KMS-11 (cell line): ENCODE measurements around the gene MAST4.

Experiments
- H2AFZ ChIP-seq: fragments of 200-600 bp; sonication (generic); 2 replicates; pipeline ENCODE4 v1.6.1; 2016; ENCODE audit warnings: antibody characterized with exemption, mixed run types, low read depth
- H3K27ac ChIP-seq: fragments of 200-600 bp; sonication (generic); 2 replicates; pipeline ENCODE4 v1.6.1; 2016; ENCODE audit warnings: mild to moderate bottlenecking, mixed run types
- H3K27me3 ChIP-seq: fragments of 200-600 bp; sonication (generic); 2 replicates; pipeline ENCODE4 v1.6.1; 2017; ENCODE audit warnings: mild to moderate bottlenecking, low read depth, mixed run types, moderate library complexity; ENCODE audit not compliant: insufficient read depth
- H3K36me3 ChIP-seq: fragments of 200-600 bp; sonication (generic); 2 replicates; pipeline ENCODE4 v1.6.1; 2017; ENCODE audit warnings: mild to moderate bottlenecking, mixed run types; ENCODE audit not compliant: insufficient read depth
- H3K4me1 ChIP-seq: fragments of 200-600 bp; sonication (generic); 2 replicates; pipeline ENCODE4 v1.6.1; 2016; ENCODE audit warnings: mild to moderate bottlenecking, low read depth, mixed run types; ENCODE audit not compliant: poor library complexity, severe bottlenecking
- H3K4me2 ChIP-seq: fragments of 200-600 bp; sonication (generic); 2 replicates; pipeline ENCODE4 v1.7.0; 2016; ENCODE audit warnings: mild to moderate bottlenecking, mixed run types
- H3K4me3 ChIP-seq: fragments of 200-600 bp; sonication (generic); IDR thresholded peaks from 2 replicates; pipeline ENCODE4 v1.6.1; 2017; ENCODE audit warnings: low read depth, low read length, mixed read lengths; ENCODE audit not compliant: insufficient read depth
- H3K79me2 ChIP-seq: fragments of 200-600 bp; sonication (generic); 2 replicates; pipeline ENCODE4 v1.6.1; 2016; ENCODE audit warnings: low read depth, mixed run types; ENCODE audit not compliant: insufficient read depth
- H3K9ac ChIP-seq: fragments of 200-600 bp; sonication (generic); 2 replicates; pipeline ENCODE4 v1.6.1; 2016; ENCODE audit warnings: mild to moderate bottlenecking, mixed run types
- H4K20me1 ChIP-seq: fragments of 200-600 bp; sonication (generic); 2 replicates; pipeline ENCODE4 v1.6.1; 2016; ENCODE audit warnings: mild to moderate bottlenecking, mixed run types; ENCODE audit not compliant: insufficient read depth
- CTCF ChIP-seq: fragments of 200-600 bp; sonication (generic); conservative IDR thresholded peaks from 2 replicates; pipeline ENCODE4 v1.6.1; 2017; ENCODE audit warnings: low read depth, mild to moderate bottlenecking, antibody characterized with exemption, low read length, moderate library complexity, mixed read lengths

Gene MAST4

GRCh38 chr5:67098656-67099055 is 502.5 kb downstream of the MAST4 start:
- H4K20me1 ChIP-seq, result no peaks in the 10 kb centered on the region
- H3K4me1 ChIP-seq, result no peaks in the 10 kb centered on the region
- H3K27me3 ChIP-seq, result no peaks in the 10 kb centered on the region
- TF ChIP-seq CTCF, result no peak
- H3K4me3 ChIP-seq, result no peak overlapping the region
- H3K4me2 ChIP-seq, result no peak overlapping the region
- H3K27ac ChIP-seq, result no peak overlapping the region
- no peaks in the 10 kb centered on the region for H3K36me3 ChIP-seq
- no peaks in the 10 kb centered on the region for H3K79me2 ChIP-seq
- no peak overlapping the region for H3K9ac ChIP-seq
- no peak overlapping the region for H2AFZ ChIP-seq

DNA sequence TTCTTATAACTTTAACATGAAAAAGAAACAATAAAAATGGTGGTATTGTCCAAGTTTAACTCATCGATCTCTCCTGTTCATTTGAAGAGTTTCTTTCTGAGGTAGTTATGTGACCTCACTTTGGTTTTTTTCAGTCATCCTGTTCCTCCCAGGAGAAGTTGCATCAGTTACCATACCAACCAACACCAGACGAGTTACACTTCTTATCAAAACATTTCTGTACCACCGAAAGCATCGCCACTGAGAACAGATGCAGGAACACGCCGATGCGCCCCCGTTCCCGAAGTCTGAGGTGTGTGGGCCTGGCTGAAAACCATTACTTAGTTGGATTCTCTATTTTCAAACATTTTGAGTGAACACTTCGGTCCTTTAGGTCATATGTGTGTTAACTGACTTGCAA is 504.1 kb downstream of the MAST4 start:
- no peaks in the 10 kb centered on the region for H3K4me1 ChIP-seq
- no peaks in the 10 kb centered on the region for H3K79me2 ChIP-seq
- H3K36me3 ChIP-seq, result no peaks in the 10 kb centered on the region
- no peak for TF ChIP-seq CTCF
- no peak overlapping the region for H3K9ac ChIP-seq
- H3K27me3 ChIP-seq, result no peaks in the 10 kb centered on the region
- no peak overlapping the region for H3K4me3 ChIP-seq
- H3K4me2 ChIP-seq, result no peak overlapping the region
- H3K27ac ChIP-seq, result no peak overlapping the region
- H2AFZ ChIP-seq, result no peak overlapping the region
- H4K20me1 ChIP-seq, result no peaks in the 10 kb centered on the region

GRCh38 chr5:67102708-67103107 is 506.5 kb downstream of the MAST4 start:
- Histone ChIP-seq H3K9ac (no peak overlapping the region), H3K4me1 (peaks cover 7% of the 10 kb centered on the region), H3K4me2 (no peak overlapping the region), H3K79me2 (no peaks in the 10 kb centered on the region), H3K4me3 (no peak overlapping the region), H4K20me1 (no peaks in the 10 kb centered on the region), H3K27ac (no peak overlapping the region), H2AFZ (no peak overlapping the region), H3K36me3 (no peaks in the 10 kb centered on the region), H3K27me3 (no peaks in the 10 kb centered on the region)
- no peak for TF ChIP-seq CTCF

DNA sequence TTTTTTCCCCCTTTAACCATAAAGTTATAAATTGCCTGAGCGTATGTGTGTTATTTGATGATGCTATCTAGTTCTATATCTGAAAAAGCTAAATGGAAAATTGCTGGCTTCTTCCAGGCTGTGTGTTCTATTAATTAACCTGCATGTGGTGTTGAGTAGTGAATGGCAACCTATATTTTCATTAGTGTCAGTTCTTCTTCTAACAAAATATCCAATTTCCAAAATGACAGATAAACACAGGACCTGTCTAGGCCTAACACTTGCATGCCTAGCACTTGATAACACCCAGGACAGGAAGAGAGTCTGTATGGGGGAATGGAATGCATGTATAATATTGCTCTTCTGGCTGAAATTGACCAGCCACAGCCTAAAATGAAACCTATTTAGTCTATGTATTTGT is 508.7 kb downstream of the MAST4 start:
- H3K79me2 ChIP-seq, result no peaks in the 10 kb centered on the region
- H3K4me1 ChIP-seq, result peaks cover 8% of the 10 kb centered on the region
- no peaks in the 10 kb centered on the region for H3K27me3 ChIP-seq
- H4K20me1 ChIP-seq, result no peaks in the 10 kb centered on the region
- no peak overlapping the region for H2AFZ ChIP-seq
- no peak for TF ChIP-seq CTCF
- H3K36me3 ChIP-seq, result no peaks in the 10 kb centered on the region
- H3K4me2 ChIP-seq, result no peak overlapping the region
- no peak overlapping the region for H3K9ac ChIP-seq
- no peak overlapping the region for H3K4me3 ChIP-seq
- H3K27ac ChIP-seq, result no peak overlapping the region

GRCh38 chr5:67105270-67105669 is 509.1 kb downstream of the MAST4 start:
- H2AFZ ChIP-seq, result no peak overlapping the region
- H3K27ac ChIP-seq, result no peak overlapping the region
- H3K79me2 ChIP-seq, result no peaks in the 10 kb centered on the region
- no peaks in the 10 kb centered on the region for H4K20me1 ChIP-seq
- peaks cover 8% of the 10 kb centered on the region for H3K4me1 ChIP-seq
- no peaks in the 10 kb centered on the region for H3K27me3 ChIP-seq
- no peak overlapping the region for H3K9ac ChIP-seq
- no peaks in the 10 kb centered on the region for H3K36me3 ChIP-seq
- H3K4me3 ChIP-seq, result no peak overlapping the region
- no peak for TF ChIP-seq CTCF
- H3K4me2 ChIP-seq, result no peak overlapping the region
